CD4-positive, CD25-positive, alpha-beta regulatory T cell (primary cell): ENCODE data around the gene OSM. TPM values are rescaled to one million over a fixed set of nuclear protein-coding genes. Genes with fewer than 3 reads are reported as not detected.
A peak's percentile ranks its signal among the peaks of the same experiment; 100 is the strongest.

Experiments
- ATAC-seq, 2 donors: fragments of 150-1000 bp; cut with Tn5 transposase; one replicate each; pipeline ENCODE4 v1.10.0; 2021; ENCODE audit warnings: low read depth in 2 of 2, moderate number of reproducible peaks in 2 of 2, moderate library complexity in 1 of 2
- DNase-seq, 3 donors: peaks; one replicate each; pipeline versions ENCODE4 v3.0.0 to v3.0.0-alpha.2; 2012 to 2022; ENCODE audit warnings: mixed read lengths in 1 of 3
- H3K27ac ChIP-seq: one replicate; pipeline ENCODE4 v1.7.0; 2013; ENCODE audit warnings: mild to moderate bottlenecking, low read length; ENCODE audit not compliant: insufficient read depth, poor library complexity, severe bottlenecking
- H3K27me3 ChIP-seq: one replicate; pipeline ENCODE4 v1.7.0; 2013; ENCODE audit warnings: low read length; ENCODE audit not compliant: control insufficient read depth, insufficient read depth
- H3K36me3 ChIP-seq: one replicate; pipeline ENCODE4 v1.7.0; 2013; ENCODE audit warnings: mild to moderate bottlenecking, low read length, moderate library complexity; ENCODE audit not compliant: control insufficient read depth, insufficient read depth
- H3K4me1 ChIP-seq: 2 replicates; pipeline ENCODE4 v1.7.0; 2013; ENCODE audit warnings: mild to moderate bottlenecking, low read length; ENCODE audit not compliant: insufficient read depth, control insufficient read depth, poor library complexity, severe bottlenecking
- H3K4me3 ChIP-seq: one replicate; pipeline ENCODE4 v1.7.0; 2013; ENCODE audit warnings: low read depth, mild to moderate bottlenecking, low read length, moderate library complexity
- H3K9me3 ChIP-seq, 2 experiments: 1 replicate in 1 of 2; 2 replicates in 1 of 2; pipeline ENCODE4 v1.7.0; 2013; ENCODE audit warnings: low read length in 2 of 2, mild to moderate bottlenecking in 1 of 2, moderate library complexity in 1 of 2; ENCODE audit not compliant: control insufficient read depth in 2 of 2
- H3K27ac Mint-ChIP-seq, 3 donors: one replicate each; pipeline ENCODE4 v1.8.0; 2020 to 2022; ENCODE audit warnings: mild to moderate bottlenecking in 3 of 3, mixed read lengths in 3 of 3, moderate library complexity in 2 of 3
- H3K27me3 Mint-ChIP-seq: one replicate; pipeline ENCODE4 v1.8.0; 2022; ENCODE audit warnings: mild to moderate bottlenecking, mixed read lengths
- H3K36me3 Mint-ChIP-seq: one replicate; pipeline ENCODE4 v1.8.0; 2020; ENCODE audit warnings: mixed read lengths
- H3K4me1 Mint-ChIP-seq, 4 donors: one replicate each; pipeline ENCODE4 v1.8.0; 2020 to 2022; ENCODE audit warnings: mixed read lengths in 4 of 4, mild to moderate bottlenecking in 1 of 4
- H3K4me3 Mint-ChIP-seq, 4 donors: one replicate each; pipeline ENCODE4 v1.8.0; 2020 to 2022; ENCODE audit warnings: mild to moderate bottlenecking in 4 of 4, mixed read lengths in 4 of 4, moderate library complexity in 3 of 4
- H3K9me3 Mint-ChIP-seq, 7 donors: one replicate each; pipeline ENCODE4 v1.8.0; 2020 to 2022; ENCODE audit warnings: mixed read lengths in 7 of 7, mild to moderate bottlenecking in 3 of 7, moderate library complexity in 2 of 7
- polyA plus RNA-seq, 4 donors: library from polyadenylated mRNA; unstranded; fragments of 300-500 nt; fragmentation: Illumina TruSeq; gene quantifications; one replicate each; pipeline ENCODE4 v1.2.3, GENCODE V29; 2021
- total RNA-seq: library from RNA; stranded (reverse); gene quantifications from one replicate; pipeline ENCODE4 v1.2.3, GENCODE V29; 2022

OSM gene
- total and polyA plus RNA-seq, 5 donors from 2014 or later: 2.4 to 24.0 (median 6.9) TPM

GRCh38 chr22:30252411-30253204 lies 14.0 kb downstream of the OSM start:
- no peak for ATAC-seq
- H3K36me3 Mint-ChIP-seq: no peaks in the 10 kb centered on the region
- Histone ChIP-seq H3K36me3 (no peaks in the 10 kb centered on the region), H3K9me3 (no peaks in the 10 kb centered on the region), H3K27ac (no peak overlapping the region), H3K4me1 (no peaks in the 10 kb centered on the region), H3K4me3 (no peak overlapping the region), H3K27me3 (no peaks in the 10 kb centered on the region)
- no peak for DNase-seq
- H3K4me1 Mint-ChIP-seq: peaks cover 0 to 14% (median 8%) of the 10 kb centered on the region in 4 donors
- H3K4me3 Mint-ChIP-seq: no peak overlapping the region
- peaks cover 8% of the 10 kb centered on the region for H3K27me3 Mint-ChIP-seq
- H3K9me3 Mint-ChIP-seq: no peaks in the 10 kb centered on the region
- H3K27ac Mint-ChIP-seq: no peak overlapping the region

GRCh38 chr22:30251711-30252110 lies 14.9 kb downstream of the OSM start:
- Histone ChIP-seq H3K27me3 (no peaks in the 10 kb centered on the region), H3K4me3 (no peak overlapping the region), H3K27ac (no peak overlapping the region), H3K36me3 (no peaks in the 10 kb centered on the region), H3K4me1 (peaks cover 6% of the 10 kb centered on the region), H3K9me3 (no peaks in the 10 kb centered on the region)
- Mint-ChIP-seq H3K27me3 (peaks cover 8% of the 10 kb centered on the region), H3K4me3 (no peak overlapping the region), H3K4me1 (peaks cover 0 to 20% (median 10%) of the 10 kb centered on the region in 4 donors), H3K9me3 (no peaks in the 10 kb centered on the region), H3K36me3 (no peaks in the 10 kb centered on the region), H3K27ac (no peak overlapping the region)
- DNase-seq (no peak), ATAC-seq (no peak)

GRCh38 chr22:30250661-30251267 lies 15.9 kb downstream of the OSM start:
- no peak overlapping the region for H3K27ac Mint-ChIP-seq
- DNase-seq (no peak), ATAC-seq (no peak)
- H3K4me1 ChIP-seq: peaks cover 16% of the 10 kb centered on the region
- H3K9me3 ChIP-seq: no peaks in the 10 kb centered on the region
- H3K4me1 Mint-ChIP-seq: peaks cover 0 to 25% (median 15%) of the 10 kb centered on the region in 4 donors
- H3K36me3 ChIP-seq: no peaks in the 10 kb centered on the region
- no peaks in the 10 kb centered on the region for H3K27me3 ChIP-seq
- peaks cover 8% of the 10 kb centered on the region for H3K27me3 Mint-ChIP-seq
- H3K4me3 ChIP-seq: no peak overlapping the region
- no peak overlapping the region for H3K4me3 Mint-ChIP-seq
- no peaks in the 10 kb centered on the region for H3K9me3 Mint-ChIP-seq
- H3K27ac ChIP-seq: no peak overlapping the region
- H3K36me3 Mint-ChIP-seq: no peaks in the 10 kb centered on the region

GRCh38 chr22:30250039-30250565 lies 16.5 kb downstream of the OSM start:
- Mint-ChIP-seq H3K4me1 (peaks cover 0 to 31% (median 19%) of the 10 kb centered on the region in 4 donors), H3K27ac (no peak overlapping the region), H3K36me3 (no peaks in the 10 kb centered on the region), H3K27me3 (peaks cover 8% of the 10 kb centered on the region), H3K4me3 (peak overlapping the region in 1 of 4 donors; percentile 68), H3K9me3 (no peaks in the 10 kb centered on the region)
- Histone ChIP-seq H3K4me3 (no peak overlapping the region), H3K36me3 (no peaks in the 10 kb centered on the region), H3K27me3 (no peaks in the 10 kb centered on the region), H3K27ac (no peak overlapping the region), H3K9me3 (no peaks in the 10 kb centered on the region), H3K4me1 (peaks cover 20% of the 10 kb centered on the region)
- no peak for DNase-seq
- ATAC-seq: no peak

GRCh38 chr22:30249049-30250038 lies 17.3 kb downstream of the OSM start:
- Mint-ChIP-seq H3K9me3 (no peaks in the 10 kb centered on the region), H3K36me3 (no peaks in the 10 kb centered on the region), H3K4me1 (peaks cover 0 to 37% (median 22%) of the 10 kb centered on the region in 4 donors), H3K27ac (no peak overlapping the region), H3K4me3 (peak overlapping the region in 1 of 4 donors; percentile 68), H3K27me3 (peaks cover 13% of the 10 kb centered on the region)
- Histone ChIP-seq H3K4me3 (no peak overlapping the region), H3K4me1 (peaks cover 25% of the 10 kb centered on the region), H3K36me3 (no peaks in the 10 kb centered on the region), H3K27ac (no peak overlapping the region), H3K9me3 (no peaks in the 10 kb centered on the region), H3K27me3 (no peaks in the 10 kb centered on the region)
- DNase-seq (no peak), ATAC-seq (no peak)

- Histone ChIP-seq H3K27ac (no peak overlapping the region), H3K27me3 (no peaks in the 10 kb centered on the region), H3K4me3 (no peak overlapping the region), H3K4me1 (peaks cover 25% of the 10 kb centered on the region), H3K9me3 (no peaks in the 10 kb centered on the region), H3K36me3 (no peaks in the 10 kb centered on the region)
- H3K4me3 Mint-ChIP-seq: peak overlapping the region in 1 of 4 donors; percentile 72
- ATAC-seq (no peak), DNase-seq (no peak)
- no peaks in the 10 kb centered on the region for H3K36me3 Mint-ChIP-seq
- H3K27me3 Mint-ChIP-seq: peaks cover 13% of the 10 kb centered on the region
- H3K4me1 Mint-ChIP-seq: peaks cover 0 to 41% (median 24%) of the 10 kb centered on the region in 4 donors
- peak overlapping the region in 2 of 3 donors; percentile 33 to 80 for H3K27ac Mint-ChIP-seq
- no peaks in the 10 kb centered on the region for H3K9me3 Mint-ChIP-seq
Observed at GRCh38 chr22:30248484-30248883, 18.2 kb downstream of the OSM start.

- H3K9me3 ChIP-seq: no peaks in the 10 kb centered on the region
- no peak for ATAC-seq
- H3K36me3 ChIP-seq: no peaks in the 10 kb centered on the region
- Mint-ChIP-seq H3K4me1 (peaks cover 0 to 40% (median 24%) of the 10 kb centered on the region in 4 donors), H3K27me3 (peaks cover 13% of the 10 kb centered on the region), H3K9me3 (no peaks in the 10 kb centered on the region), H3K36me3 (no peaks in the 10 kb centered on the region), H3K27ac (peak overlapping the region in 1 of 3 donors; percentile 80), H3K4me3 (peak overlapping the region in 2 of 4 donors; percentile 48 to 72)
- H3K4me1 ChIP-seq: peaks cover 25% of the 10 kb centered on the region
- H3K27ac ChIP-seq: no peak overlapping the region
- no peak for DNase-seq
- H3K27me3 ChIP-seq: no peaks in the 10 kb centered on the region
- H3K4me3 ChIP-seq: no peak overlapping the region
Observed at GRCh38 chr22:30247974-30248373, 18.7 kb downstream of the OSM start.
